DND-41 (cell line): ENCODE data around the gene MED25.

ENCODE experiments used
- EZH2 ChIP-seq: IDR thresholded peaks from 3 replicates; pipeline ENCODE4 v1.6.1; 2012; ENCODE audit warnings: borderline replicate concordance, low read depth, mild to moderate bottlenecking, moderate library complexity, low read length, inconsistent platforms; ENCODE audit not compliant: severe bottlenecking
- TF ChIP-seq, protein P1 (sequence below): IDR thresholded peaks from 2 replicates; pipeline ENCODE4 v1.5.1; 2012; ENCODE audit warnings: borderline replicate concordance, low read length, moderate library complexity, mild to moderate bottlenecking; ENCODE audit not compliant: poor library complexity, severe bottlenecking; ENCODE audit errors: extremely low read depth

DNA sequence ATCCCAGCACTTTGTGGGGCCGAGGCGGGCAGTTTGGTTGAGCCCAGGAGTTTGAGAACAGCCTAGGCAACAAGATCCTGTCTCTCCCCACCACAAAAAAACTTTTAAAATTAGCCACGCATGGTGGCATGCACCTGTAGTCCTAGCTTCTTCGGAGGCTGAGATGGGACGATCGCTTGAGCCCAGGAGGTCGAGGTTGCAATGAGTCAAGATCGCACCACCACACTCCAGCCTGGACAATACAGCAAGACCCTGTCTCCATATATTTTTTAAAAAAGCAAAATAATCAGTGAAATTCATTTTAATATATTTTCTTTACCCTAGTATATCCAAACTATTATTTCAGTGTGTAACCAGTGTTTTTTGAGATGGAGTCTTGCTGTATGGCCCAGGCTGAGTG is 43.1 kb upstream of the MED25 start:
- TF ChIP-seq EZH2 = no peak
- TF ChIP-seq, protein P1, sequence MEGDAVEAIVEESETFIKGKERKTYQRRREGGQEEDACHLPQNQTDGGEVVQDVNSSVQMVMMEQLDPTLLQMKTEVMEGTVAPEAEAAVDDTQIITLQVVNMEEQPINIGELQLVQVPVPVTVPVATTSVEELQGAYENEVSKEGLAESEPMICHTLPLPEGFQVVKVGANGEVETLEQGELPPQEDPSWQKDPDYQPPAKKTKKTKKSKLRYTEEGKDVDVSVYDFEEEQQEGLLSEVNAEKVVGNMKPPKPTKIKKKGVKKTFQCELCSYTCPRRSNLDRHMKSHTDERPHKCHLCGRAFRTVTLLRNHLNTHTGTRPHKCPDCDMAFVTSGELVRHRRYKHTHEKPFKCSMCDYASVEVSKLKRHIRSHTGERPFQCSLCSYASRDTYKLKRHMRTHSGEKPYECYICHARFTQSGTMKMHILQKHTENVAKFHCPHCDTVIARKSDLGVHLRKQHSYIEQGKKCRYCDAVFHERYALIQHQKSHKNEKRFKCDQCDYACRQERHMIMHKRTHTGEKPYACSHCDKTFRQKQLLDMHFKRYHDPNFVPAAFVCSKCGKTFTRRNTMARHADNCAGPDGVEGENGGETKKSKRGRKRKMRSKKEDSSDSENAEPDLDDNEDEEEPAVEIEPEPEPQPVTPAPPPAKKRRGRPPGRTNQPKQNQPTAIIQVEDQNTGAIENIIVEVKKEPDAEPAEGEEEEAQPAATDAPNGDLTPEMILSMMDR = no peak
